Immature natural killer cell (primary cell): Measurements from ENCODE around the gene SPTBN5. TPM values are rescaled to one million over a fixed set of nuclear protein-coding genes. Genes with fewer than 3 reads are reported as not detected.
A peak's percentile ranks its signal among the peaks of the same experiment; 100 is the strongest.

ENCODE experiments used
- DNase-seq, 3 donors: peaks; one replicate each; pipeline ENCODE4 v3.0.0; 2022; ENCODE audit warnings: mixed read lengths in 1 of 3
- H3K27ac Mint-ChIP-seq, 6 donors: one replicate each; pipeline ENCODE4 v1.8.0; 2020; ENCODE audit warnings: mixed read lengths in 6 of 6, mild to moderate bottlenecking in 5 of 6, inconsistent platforms in 4 of 6, moderate library complexity in 3 of 6
- H3K27me3 Mint-ChIP-seq, 3 donors: one replicate each; pipeline ENCODE4 v1.8.0; 2020 to 2021; ENCODE audit warnings: low read depth in 3 of 3, mild to moderate bottlenecking in 3 of 3, mixed read lengths in 3 of 3, moderate library complexity in 3 of 3, inconsistent platforms in 1 of 3
- H3K36me3 Mint-ChIP-seq, 3 donors: one replicate each; pipeline ENCODE4 v1.8.0; 2020; ENCODE audit warnings: mixed read lengths in 3 of 3, inconsistent platforms in 2 of 3, mild to moderate bottlenecking in 2 of 3
- H3K4me1 Mint-ChIP-seq, 2 donors: one replicate each; pipeline ENCODE4 v1.8.0; 2020; ENCODE audit warnings: inconsistent platforms in 2 of 2, mild to moderate bottlenecking in 2 of 2, mixed read lengths in 2 of 2, moderate library complexity in 1 of 2
- H3K4me3 Mint-ChIP-seq, 5 donors: one replicate each; pipeline ENCODE4 v1.8.0; 2020; ENCODE audit warnings: mild to moderate bottlenecking in 5 of 5, mixed read lengths in 5 of 5, inconsistent platforms in 3 of 5, moderate library complexity in 3 of 5
- H3K9me3 Mint-ChIP-seq, 6 donors: one replicate each; pipeline ENCODE4 v1.8.0; 2020; ENCODE audit warnings: mild to moderate bottlenecking in 6 of 6, mixed read lengths in 6 of 6, inconsistent platforms in 4 of 6, moderate library complexity in 3 of 6
- polyA plus RNA-seq, 3 donors: library from polyadenylated mRNA; unstranded; fragments of 300-500 nt; fragmentation: Illumina TruSeq; gene quantifications; one replicate each; pipeline ENCODE4 v1.2.3, GENCODE V29; 2021

SPTBN5 gene
- polyA plus RNA-seq, 3 donors from 2014 or later, result 0.06 TPM; not detected in 2

GRCh38 chr15:41806291-41807181 is 87.3 kb downstream of the SPTBN5 start:
- Mint-ChIP-seq H3K36me3 (peaks cover 0 to 3% (median 0%) of the 10 kb centered on the region in 3 donors), H3K27ac (no peak overlapping the region), H3K27me3 (peaks cover 0 to 3% (median 0%) of the 10 kb centered on the region in 3 donors), H3K9me3 (no peaks in the 10 kb centered on the region), H3K4me1 (peaks cover 8 to 13% of the 10 kb centered on the region in 2 donors), H3K4me3 (no peak overlapping the region)
- no peak for DNase-seq

- H3K27me3 Mint-ChIP-seq, result peaks cover 0 to 3% (median 0%) of the 10 kb centered on the region in 3 donors
- no peaks in the 10 kb centered on the region for H3K9me3 Mint-ChIP-seq
- peaks cover 0 to 4% (median 3%) of the 10 kb centered on the region in 3 donors for H3K36me3 Mint-ChIP-seq
- no peak for DNase-seq
- no peak overlapping the region for H3K4me3 Mint-ChIP-seq
- no peak overlapping the region for H3K27ac Mint-ChIP-seq
- H3K4me1 Mint-ChIP-seq, result peaks cover 5 to 8% of the 10 kb centered on the region in 2 donors
These were observed 88.1 kb downstream of the SPTBN5 start for GRCh38 chr15:41805711-41806110.

GRCh38 chr15:41804916-41805666 is 88.8 kb downstream of the SPTBN5 start:
- Mint-ChIP-seq H3K27ac (peak overlapping the region in 2 of 6 donors; percentile 18 to 42), H3K27me3 (peaks cover 0 to 6% (median 0%) of the 10 kb centered on the region in 3 donors), H3K4me3 (no peak overlapping the region), H3K36me3 (peaks cover 0 to 10% (median 7%) of the 10 kb centered on the region in 3 donors), H3K9me3 (no peaks in the 10 kb centered on the region), H3K4me1 (peaks cover 5 to 8% of the 10 kb centered on the region in 2 donors)
- no peak for DNase-seq

GRCh38 chr15:41804361-41804760 is 89.5 kb downstream of the SPTBN5 start:
- H3K9me3 Mint-ChIP-seq, result no peaks in the 10 kb centered on the region
- no peak overlapping the region for H3K27ac Mint-ChIP-seq

GRCh38 chr15:41801850-41802455 is 91.9 kb downstream of the SPTBN5 start:
- Mint-ChIP-seq H3K4me3 (no peak overlapping the region), H3K27me3 (peaks cover 0 to 3% (median 0%) of the 10 kb centered on the region in 3 donors), H3K4me1 (peaks cover 5 to 11% of the 10 kb centered on the region in 2 donors), H3K36me3 (peaks cover 0 to 13% (median 11%) of the 10 kb centered on the region in 3 donors), H3K9me3 (no peaks in the 10 kb centered on the region), H3K27ac (no peak overlapping the region)
- no peak for DNase-seq

More at GRCh38 chr15:41804361-41804760, 89.5 kb downstream of the SPTBN5 start:
- Mint-ChIP-seq H3K4me3 (no peak overlapping the region), H3K4me1 (peaks cover 5 to 8% of the 10 kb centered on the region in 2 donors), H3K36me3 (peaks cover 0 to 13% (median 11%) of the 10 kb centered on the region in 3 donors), H3K27me3 (peaks cover 0 to 6% (median 0%) of the 10 kb centered on the region in 3 donors)
- DNase-seq, result no peak

GRCh38 chr15:41801185-41801584 is 92.7 kb downstream of the SPTBN5 start:
- Mint-ChIP-seq H3K9me3 (no peaks in the 10 kb centered on the region), H3K27me3 (peaks cover 0 to 3% (median 0%) of the 10 kb centered on the region in 3 donors), H3K4me1 (peaks cover 7 to 17% of the 10 kb centered on the region in 2 donors), H3K27ac (no peak overlapping the region), H3K4me3 (no peak overlapping the region), H3K36me3 (peaks cover 0 to 13% (median 11%) of the 10 kb centered on the region in 3 donors)
- DNase-seq, result no peak

GRCh38 chr15:41799488-41799805 is 94.4 kb downstream of the SPTBN5 start:
- H3K4me3 Mint-ChIP-seq, result no peak overlapping the region
- DNase-seq, result no peak
- no peaks in the 10 kb centered on the region for H3K9me3 Mint-ChIP-seq
- peaks cover 0 to 3% (median 0%) of the 10 kb centered on the region in 3 donors for H3K27me3 Mint-ChIP-seq
- H3K27ac Mint-ChIP-seq, result no peak overlapping the region
- peaks cover 0 to 13% (median 8%) of the 10 kb centered on the region in 3 donors for H3K36me3 Mint-ChIP-seq
- peaks cover 8 to 23% of the 10 kb centered on the region in 2 donors for H3K4me1 Mint-ChIP-seq

GRCh38 chr15:41798607-41799487 is 95.0 kb downstream of the SPTBN5 start:
- peaks cover 0 to 3% (median 0%) of the 10 kb centered on the region in 3 donors for H3K27me3 Mint-ChIP-seq
- no peak overlapping the region for H3K4me3 Mint-ChIP-seq
- peaks cover 7 to 23% of the 10 kb centered on the region in 2 donors for H3K4me1 Mint-ChIP-seq
- H3K27ac Mint-ChIP-seq, result peak overlapping the region in 4 of 6 donors; percentile 31 to 59 (median 48)
- DNase-seq, result no peak
- H3K9me3 Mint-ChIP-seq, result no peaks in the 10 kb centered on the region
- H3K36me3 Mint-ChIP-seq, result peaks cover 0 to 13% (median 8%) of the 10 kb centered on the region in 3 donors

Other genes starting within 250 kb of the SPTBN5 start
- gene MGA, start 233.6 kb downstream of the SPTBN5 start, polyA plus RNA-seq, result 10 to 100 TPM in 1 of 3 donors, 1 to 10 TPM in 2; 3.3 to 23.8 (median 5.9) TPM
- gene MAPKBP1, start 119.6 kb downstream of the SPTBN5 start, polyA plus RNA-seq, result 1 to 10 TPM; 1.8 to 7.2 (median 3.6) TPM
- gene JMJD7, start 66.0 kb downstream of the SPTBN5 start, polyA plus RNA-seq, result 10 to 100 TPM; 20.6 to 57.4 (median 23.6) TPM
- 1 to 10 TPM in 2 of 3 donors, not detected in 1; 1.1 to 2.7 TPM for gene PLA2G4B, start 55.2 kb downstream of the SPTBN5 start, polyA plus RNA-seq
- 1 to 10 TPM; 5.3 to 7.3 (median 7.0) TPM for gene EHD4, start 78.5 kb upstream of the SPTBN5 start, polyA plus RNA-seq
- gene PLA2G4E, start 127.0 kb upstream of the SPTBN5 start, polyA plus RNA-seq, result not detected
- gene PLA2G4D, start 200.5 kb upstream of the SPTBN5 start, polyA plus RNA-seq, result not detected